ENCODE measurements around the gene NIPA2. TPM values are rescaled to one million over a fixed set of nuclear protein-coding genes. Genes with fewer than 3 reads are reported as not detected.
A peak's percentile ranks its signal among the peaks of the same experiment; 100 is the strongest.
"Not testable (repeated sequence)": the region's sequence is repeated elsewhere in the genome, so short reads cannot be mapped to it uniquely, and the experiment has no call there.

The NIPA2 gene
- polyA plus RNA-seq = 10 to 100 TPM; 13.3 to 27.5 (median 16.8) TPM

DNA sequence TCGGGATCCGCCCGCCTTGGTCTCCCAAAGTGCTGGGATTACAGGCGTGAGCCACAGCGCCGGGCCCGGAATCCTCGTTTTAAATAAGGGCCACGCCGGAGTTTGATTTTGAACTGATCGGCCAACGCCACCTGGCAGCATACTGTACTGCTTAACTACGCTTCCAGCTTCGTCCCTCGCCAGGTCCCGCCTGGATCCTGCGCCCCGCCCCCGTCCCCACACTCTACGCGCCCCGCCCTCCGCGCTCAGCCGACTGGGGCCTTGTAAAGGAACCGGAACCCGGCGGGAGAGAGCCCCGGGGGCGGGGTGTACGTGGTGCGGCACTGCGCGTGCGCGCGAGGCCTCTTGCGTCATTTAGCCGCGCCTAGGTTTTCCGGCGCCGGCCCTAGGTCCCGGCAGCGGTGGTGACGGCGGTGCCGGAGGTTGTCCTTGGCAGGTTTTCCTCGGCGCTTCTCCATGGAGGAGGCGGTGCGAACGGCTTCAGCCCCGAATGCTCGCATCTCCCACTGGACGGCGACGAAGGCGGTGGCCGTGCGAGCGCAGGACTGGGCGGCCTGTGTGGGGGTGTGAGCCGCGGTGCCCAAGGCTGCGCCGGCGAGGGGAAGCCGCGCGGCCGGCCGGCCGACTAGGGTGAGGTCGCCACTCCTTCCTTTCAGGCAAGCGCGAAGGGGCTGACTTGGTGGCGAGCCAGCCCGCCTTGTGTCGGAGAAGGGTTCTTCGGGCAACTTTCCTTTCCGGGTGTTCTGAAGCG is at the start of gene NIPA2:
Gene NIPA2 (plus strand): TSS at position 375 of the 751 bp plus-strand sequence. CDS start 13,066 bp downstream, outside the sequence.
- WGBS, 3 donors = 0 to 1% (median 0%) methylated on average over 76 to 83 of the region's 83 CpGs
- H3K27ac ChIP-seq (ENCODE audit: low read depth, low read length) = peak within 1 kb of the TSS; percentile 91

DNA sequence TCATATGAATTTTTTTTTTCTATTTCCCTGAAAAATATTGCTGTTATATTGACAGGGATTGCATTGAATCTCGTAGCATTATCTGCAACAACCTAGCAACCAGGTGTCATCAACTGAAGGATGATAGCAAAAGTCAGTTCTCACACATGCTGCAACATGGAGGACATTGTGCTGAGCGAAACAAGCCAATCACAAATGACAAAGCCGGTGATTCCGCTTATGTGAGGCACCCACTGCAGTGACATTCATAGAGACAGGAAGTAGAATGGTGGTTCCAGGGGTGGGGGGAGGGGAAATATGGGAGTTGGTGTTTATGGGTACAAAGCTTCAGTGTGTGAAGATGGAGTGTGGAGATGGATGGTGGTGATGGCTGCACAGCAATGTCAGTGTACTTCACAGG is 44.4 kb upstream of the NIPA2 start:
- 87 to 95% (median 93%) methylated on average over 4 of the region's 4 CpGs for WGBS, 3 donors
- H3K27ac ChIP-seq (ENCODE audit: low read depth, low read length) = no peak overlapping the region

DNA sequence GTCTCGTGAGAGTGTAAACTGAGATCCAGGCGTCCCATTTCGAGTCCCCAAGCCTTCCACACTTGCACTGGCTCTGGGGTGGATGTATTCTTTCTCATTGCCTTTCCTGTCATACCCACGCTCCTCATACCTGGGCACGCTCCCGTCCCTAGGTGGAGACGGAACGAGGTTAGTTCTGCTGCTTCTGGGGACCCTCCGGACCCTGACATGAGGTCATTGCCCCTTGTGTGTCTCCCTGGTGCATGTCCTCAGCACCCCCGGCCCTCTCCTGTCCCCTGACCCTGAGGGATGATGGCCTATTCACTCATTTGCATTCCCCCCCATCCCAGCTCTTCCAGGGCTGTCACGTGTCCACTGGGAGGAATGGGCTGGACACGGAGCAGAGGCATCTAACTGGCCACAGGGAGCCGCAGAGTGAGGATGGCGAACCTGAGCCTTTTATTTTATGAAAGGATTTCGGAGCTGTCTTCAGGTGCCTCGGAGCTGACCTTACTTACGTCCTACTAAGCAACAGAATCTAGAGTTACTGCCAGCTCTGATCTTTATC is 43.8 kb upstream of the NIPA2 start:
- WGBS, 3 donors = 89 to 95% (median 94%) methylated on average over 17 of the region's 17 CpGs
- no peak overlapping the region for H3K27ac ChIP-seq (ENCODE audit: low read depth, low read length)

DNA sequence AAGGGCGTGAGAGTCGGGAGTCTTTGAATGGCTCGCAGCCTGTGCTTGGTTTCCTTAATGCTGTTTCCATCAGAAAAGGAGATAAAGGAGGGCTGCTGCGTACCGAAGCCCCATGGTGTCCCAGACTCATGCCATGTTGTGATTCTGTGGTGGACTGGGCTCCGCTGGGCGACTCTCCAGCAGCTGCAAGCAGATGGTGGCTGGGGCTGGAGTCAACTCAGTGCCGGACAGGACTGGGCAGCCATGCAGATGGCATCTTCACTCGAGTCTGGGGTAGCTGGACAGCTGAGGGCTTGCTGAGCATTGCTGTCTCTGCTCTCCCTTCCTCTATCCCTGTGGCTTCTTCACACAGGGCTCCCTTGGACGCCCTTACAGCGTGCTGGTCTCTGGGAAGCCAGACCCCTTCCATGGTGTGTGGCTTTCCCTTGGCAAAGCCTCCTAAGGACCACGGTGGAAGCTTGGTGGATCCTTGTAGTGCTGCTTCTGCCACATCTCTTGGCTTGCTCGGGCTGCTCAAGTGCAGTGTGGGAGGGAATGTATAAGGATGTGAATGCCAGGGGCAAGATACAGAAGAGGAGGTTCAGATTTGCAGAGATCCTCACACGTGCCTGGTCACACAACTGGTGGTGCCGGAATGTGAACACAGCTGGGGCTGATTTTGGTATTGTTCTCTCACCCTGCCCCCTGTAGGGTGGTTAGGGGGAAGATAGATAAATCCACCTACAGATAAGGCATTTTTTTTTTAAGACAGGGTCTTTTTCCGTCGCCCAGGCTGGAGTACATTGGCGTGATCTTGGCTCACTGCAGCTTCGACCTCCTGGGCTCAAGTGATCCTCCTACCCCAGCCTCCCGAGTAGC is 43.0 kb upstream of the NIPA2 start:
- WGBS, 3 donors = 91 to 96% (median 91%) methylated on average over 20 of the region's 20 CpGs

DNA sequence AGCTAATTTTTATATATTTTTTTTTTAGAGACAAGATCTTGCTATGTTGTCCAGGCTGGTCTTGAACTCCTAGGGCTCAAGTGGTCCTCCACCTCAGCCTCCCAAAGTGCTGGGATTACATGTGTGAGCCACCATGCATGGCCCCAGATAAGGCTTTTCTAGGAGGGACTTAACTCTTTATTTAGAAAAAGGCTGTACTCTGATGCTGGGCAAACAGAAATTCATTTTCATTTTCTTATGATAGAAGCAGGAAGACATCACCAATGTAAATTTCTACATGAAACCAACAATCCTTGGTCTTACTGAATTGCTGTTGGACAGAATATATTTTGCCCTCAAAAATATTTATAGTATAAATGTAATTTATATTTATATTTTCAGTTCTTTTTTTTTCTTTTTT is 42.4 kb upstream of the NIPA2 start:
- no peak overlapping the region for H3K27ac ChIP-seq (ENCODE audit: low read depth, low read length)

More for the DNA sequence above, 43.0 kb upstream of the NIPA2 start:
- H3K27ac ChIP-seq (ENCODE audit: low read depth, low read length) = no peak overlapping the region

DNA sequence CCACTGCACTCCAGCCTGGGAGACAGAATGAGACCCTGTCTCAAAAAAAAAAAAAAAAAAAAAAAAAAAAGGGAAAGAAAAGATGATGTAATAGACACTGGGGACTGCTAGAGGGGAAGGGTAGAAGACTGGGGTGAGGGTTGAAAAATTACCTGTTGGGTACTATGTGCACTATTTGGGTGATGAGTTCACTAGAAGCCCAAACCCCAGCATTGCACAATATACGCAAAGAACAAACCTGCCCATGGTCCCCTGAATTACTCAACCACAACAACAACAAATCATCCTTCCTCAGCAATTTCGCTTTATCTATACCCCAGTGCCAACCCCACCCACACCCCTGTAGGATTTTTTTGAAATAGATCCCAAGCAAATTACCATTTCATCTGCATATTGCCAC is 38.6 kb upstream of the NIPA2 start:
- no peak overlapping the region for H3K27ac ChIP-seq (ENCODE audit: low read depth, low read length)
- 65 to 86% (median 84%) methylated on average over 2 of the region's 2 CpGs for WGBS, 3 donors

DNA sequence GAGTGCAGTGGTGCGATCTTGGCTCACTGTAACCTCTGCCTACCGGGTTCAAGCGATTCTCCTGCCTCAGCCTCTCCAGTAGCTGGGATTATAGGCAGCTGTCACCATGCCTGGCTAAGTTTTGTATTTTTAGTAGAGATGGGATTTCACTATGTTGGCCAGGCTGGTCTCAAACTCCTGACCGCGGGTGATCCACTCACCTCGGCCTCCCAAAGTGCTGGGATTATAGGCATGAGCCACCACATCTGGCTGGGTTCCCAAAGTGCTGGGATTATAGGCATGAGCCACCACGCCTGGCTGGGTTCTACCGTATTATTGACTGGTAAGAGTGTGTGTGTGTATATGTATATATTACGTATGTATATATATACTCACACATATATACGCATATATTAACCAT is 35.5 kb upstream of the NIPA2 start:
- WGBS, 3 donors = 93 to 98% (median 97%) methylated on average over 10 of the region's 10 CpGs
- not testable (repeated sequence) for H3K27ac ChIP-seq (ENCODE audit: low read depth, low read length)

DNA sequence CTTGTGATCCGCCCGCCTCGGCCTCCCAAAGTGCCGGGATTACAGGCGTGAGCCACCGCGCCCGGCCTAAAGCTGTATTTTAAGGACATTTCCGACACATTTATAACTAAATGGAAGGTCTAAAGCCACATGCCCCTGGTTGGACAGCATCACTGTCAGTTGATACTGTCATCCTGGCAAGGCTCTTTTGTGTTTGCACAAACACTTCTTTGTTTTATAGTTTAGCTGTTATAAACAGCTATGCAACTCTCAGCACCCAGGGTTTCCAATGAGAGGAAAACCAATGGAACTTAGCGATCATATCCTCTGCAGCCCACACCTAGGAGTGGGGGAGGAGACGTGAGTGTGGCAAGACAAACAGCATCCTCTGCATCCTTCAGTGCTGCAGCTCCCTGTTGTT is 32.3 kb upstream of the NIPA2 start:
- 94 to 97% (median 94%) methylated on average over 7 to 11 of the region's 11 CpGs for WGBS, 3 donors
- no peak overlapping the region for H3K27ac ChIP-seq (ENCODE audit: low read depth, low read length)

DNA sequence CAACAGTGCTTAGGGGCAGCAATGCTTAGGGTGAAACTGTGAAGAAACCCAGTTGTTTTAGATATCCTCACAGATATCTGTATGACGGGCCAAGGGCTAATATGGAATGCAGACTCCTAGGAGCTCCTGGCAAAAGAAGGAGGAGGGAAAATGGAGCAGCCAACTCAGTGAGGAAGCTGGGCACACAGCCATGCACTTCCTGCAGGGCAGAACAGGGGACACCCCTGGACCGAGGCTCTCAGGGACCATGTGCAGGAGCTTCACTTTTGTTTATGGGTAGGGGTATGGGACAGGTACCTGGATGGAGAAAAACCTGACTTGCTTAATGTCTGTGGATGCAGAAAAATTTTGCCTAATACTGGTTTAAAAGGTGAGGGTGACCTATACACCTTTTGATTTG is 31.8 kb upstream of the NIPA2 start:
- H3K27ac ChIP-seq (ENCODE audit: low read depth, low read length) = no peak overlapping the region
- WGBS, 3 donors = 40 to 61% (median 59%) methylated on average over 2 of the region's 2 CpGs

DNA sequence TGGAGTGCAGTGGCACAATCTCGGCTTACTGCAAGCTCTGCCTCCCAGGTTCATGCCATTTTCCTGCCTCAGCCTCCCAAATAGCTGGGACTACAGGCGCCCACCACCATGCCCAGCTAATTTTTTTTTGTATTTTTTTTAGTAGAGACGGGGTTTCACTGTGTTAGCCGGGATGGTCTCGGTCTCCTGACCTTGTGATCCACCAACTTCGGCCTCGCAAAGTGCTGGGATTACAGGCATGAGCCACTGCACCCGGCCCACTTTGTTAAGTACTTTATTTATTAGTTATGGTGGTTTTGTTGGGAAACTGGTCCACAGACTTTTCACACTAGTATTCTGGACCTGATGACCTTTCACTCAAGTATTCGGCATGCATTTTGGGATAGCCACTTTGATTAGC is 30.6 kb upstream of the NIPA2 start:
- 82 to 96% (median 90%) methylated on average over 9 of the region's 9 CpGs for WGBS, 3 donors

DNA sequence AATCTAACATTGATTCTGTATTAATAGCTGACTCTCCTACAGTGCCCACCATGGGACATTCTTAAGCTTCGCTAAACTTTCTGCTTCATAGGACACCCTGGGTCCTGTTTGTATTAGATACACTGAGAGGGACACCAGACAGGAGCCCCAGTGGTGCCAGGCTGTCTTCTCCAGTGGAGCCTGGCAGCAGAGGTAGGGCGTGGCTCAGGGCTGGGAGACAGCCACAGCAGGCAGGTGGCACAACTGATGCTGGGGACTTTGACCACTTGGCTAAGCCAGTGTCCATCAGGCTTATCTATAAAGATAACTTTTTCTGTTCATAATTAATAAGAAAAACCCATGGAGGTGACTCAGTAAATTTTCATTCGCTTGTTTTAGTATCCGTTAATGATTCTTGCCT is 30.2 kb upstream of the NIPA2 start:
- no peak overlapping the region for H3K27ac ChIP-seq (ENCODE audit: low read depth, low read length)
- WGBS, 3 donors = 38 to 97% (median 84%) methylated on average over 4 of the region's 4 CpGs

More for the DNA sequence above, 30.6 kb upstream of the NIPA2 start:
- H3K27ac ChIP-seq (ENCODE audit: low read depth, low read length) = not testable (repeated sequence)

DNA sequence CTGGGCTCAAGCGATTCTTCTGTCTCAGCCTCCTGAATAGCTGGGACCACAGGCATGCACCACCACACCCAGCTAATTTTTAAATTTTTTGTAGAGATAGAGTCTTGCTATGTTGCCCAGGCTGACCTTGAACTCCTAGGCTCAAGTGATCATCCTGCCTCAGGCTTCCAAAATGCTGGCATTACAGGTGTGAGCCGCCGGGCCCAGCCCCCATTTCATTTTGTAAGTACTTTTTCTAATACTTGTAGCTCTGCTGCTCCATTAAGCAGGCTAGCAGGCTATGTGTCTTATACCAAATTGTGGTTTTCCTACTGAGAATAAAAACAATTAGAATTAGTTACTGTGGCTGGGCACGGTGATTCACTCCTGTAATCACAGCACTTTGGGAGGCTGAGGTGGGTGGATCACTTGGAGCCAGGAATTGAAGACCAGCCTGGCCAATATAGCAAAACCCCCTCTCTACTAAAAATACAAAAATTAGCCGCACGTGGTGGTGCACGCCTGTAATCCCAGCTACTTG is 29.6 kb upstream of the NIPA2 start:
- 78 to 98% (median 98%) methylated on average over 7 of the region's 7 CpGs for WGBS, 3 donors
- no peak overlapping the region for H3K27ac ChIP-seq (ENCODE audit: low read depth, low read length)

DNA sequence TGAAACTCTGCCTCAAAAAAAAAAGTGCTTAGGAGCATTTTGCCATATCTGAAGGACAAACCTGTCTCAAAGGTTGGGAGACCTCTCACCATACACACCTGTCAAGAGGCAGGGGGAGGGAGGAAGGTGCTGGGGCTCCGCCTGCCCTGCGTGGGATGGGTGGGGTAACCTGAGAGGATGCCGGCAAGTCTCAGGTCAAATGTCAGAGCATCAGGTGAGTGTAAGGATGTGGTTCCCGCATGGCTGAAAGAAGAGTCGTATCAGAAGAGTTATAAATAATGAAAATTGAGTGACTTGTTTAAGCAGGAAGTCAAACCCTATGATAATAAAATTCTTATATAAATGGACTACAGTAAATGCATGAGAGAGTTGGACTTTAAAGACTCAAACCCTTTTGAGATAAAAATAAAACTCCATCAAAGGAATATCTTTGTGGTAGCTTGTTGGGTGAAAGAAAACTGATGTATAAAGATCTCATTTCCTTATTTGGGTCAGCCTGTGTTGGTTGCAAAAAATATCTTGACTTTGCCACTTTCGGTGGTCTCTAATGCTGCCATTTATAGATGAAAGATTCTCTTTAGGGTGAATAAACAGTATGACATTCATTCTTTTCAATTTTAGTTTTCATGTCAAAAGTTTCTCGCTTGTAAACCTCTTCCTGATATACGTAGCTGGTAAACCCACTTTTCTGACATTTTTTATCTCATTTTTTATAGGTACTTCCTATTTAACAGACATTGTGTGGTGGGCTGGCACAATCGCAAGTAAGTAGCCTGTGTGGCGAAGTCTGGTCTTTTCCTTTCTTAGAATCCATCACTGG is 28.2 kb upstream of the NIPA2 start:
- WGBS, 3 donors = 81 to 85% (median 82%) methylated on average over 10 of the region's 10 CpGs
- H3K27ac ChIP-seq (ENCODE audit: low read depth, low read length) = no peak overlapping the region

DNA sequence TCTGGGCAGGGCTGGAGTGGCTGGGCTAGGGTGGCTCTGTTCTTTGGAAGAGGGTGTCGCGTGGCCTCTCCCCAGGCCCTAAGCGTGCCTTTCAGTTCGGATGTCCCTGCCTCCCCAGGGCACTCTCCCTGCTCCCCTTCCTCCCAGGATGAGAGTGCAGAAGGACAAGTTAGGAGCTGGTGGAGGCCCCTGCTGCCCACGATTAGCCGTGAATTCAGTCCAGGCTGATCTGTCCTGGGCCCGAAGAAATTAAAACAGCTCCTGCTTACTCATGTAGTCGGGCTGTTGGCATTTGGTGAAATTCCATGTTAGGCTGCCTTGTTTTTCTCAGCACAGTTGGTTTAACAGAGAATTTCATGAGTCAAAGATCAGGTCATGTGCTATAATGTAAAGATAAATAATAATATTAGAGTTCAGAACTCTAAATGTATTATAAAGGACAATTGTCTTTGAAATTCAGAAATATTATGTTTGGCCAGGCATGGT is 27.6 kb upstream of the NIPA2 start:
- H3K27ac ChIP-seq (ENCODE audit: low read depth, low read length) = no peak overlapping the region
- WGBS, 3 donors = 87 to 94% (median 93%) methylated on average over 8 of the region's 8 CpGs

DNA sequence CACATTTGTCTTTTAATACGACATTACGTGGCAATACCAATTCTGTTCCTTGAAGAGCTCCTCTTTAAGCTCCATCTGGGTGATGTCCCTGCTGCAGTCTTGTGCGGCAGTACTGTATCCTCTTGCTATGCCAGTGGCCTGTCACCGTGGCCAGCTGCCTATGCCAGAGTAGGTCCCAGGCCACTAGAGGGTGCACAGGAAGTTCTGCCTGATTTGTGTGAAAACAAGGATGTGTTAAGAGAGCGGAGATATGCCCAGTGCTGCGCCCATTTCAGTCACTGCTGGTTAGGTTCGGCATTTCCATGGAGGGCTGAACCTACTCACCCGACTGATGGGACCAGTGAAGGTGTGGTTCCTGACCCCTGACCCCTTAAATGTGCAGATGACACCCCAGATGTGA is 26.8 kb upstream of the NIPA2 start:
- H3K27ac ChIP-seq (ENCODE audit: low read depth, low read length) = no peak overlapping the region
- WGBS, 3 donors = 59 to 81% (median 79%) methylated on average over 8 of the region's 8 CpGs

DNA sequence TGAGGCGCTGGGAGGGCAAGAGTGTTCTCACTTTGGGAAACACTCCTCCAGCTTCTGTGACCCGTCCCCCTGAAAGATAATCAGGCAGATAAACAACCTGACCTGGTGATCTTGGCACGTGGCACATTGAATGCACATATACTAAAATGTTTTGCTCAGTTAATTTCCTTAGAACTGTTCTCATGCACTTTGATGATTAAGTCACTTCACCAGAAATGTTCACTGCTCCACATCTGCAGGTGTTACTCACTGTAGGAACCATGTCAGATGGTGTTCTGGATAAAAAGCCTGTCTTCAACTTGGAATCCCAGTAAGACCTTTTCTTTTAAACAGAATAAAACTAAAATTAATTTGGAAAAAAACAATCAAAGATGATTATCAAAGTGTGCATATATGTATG is 24.6 kb upstream of the NIPA2 start:
- no peak overlapping the region for H3K27ac ChIP-seq (ENCODE audit: low read depth, low read length)
- WGBS, 3 donors = 77 to 87% (median 83%) methylated on average over 3 of the region's 3 CpGs

DNA sequence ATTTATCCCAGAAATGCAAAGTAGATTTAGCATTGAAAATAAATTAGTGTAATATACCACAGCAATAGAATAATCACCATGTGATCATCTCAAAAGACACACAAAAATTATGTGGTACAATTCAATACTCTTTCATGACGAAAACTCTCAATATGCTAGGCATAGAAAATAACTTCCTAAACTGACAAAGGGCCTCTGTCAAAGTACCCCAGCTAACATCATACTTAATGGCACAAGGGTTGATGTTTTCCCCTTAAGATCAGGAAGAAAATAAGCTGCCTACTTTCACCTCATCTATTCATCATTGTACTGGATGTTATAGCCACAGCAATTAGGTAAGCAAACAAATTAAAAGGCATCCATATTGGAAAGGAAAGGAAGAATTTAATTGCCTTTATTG is 22.7 kb upstream of the NIPA2 start:
- WGBS, 3 donors = 93 to 96% (median 94%) methylated on average over 1 of the region's 1 CpG
- H3K27ac ChIP-seq (ENCODE audit: low read depth, low read length) = no peak overlapping the region

DNA sequence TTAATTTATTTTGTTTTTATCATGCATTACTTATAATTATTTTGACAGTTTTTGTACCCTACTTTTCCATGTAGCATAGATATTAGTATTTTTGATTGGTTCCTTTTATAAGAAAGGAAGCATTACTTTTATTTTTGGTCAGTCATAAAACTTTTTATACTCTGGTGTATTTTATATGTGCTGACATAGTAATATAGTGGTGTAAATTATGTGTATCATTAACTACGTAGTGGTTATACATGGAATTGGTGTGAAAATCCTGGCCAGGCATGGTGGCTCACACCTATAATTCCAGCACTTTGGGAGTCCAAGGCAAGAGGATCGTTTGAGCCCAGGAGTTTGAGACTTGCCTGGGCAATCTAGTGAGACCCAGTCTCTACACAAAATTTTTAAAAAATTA is 18.8 kb upstream of the NIPA2 start:
- 78 to 89% (median 84%) methylated on average over 2 of the region's 2 CpGs for WGBS, 3 donors
- H3K27ac ChIP-seq (ENCODE audit: low read depth, low read length) = no peak overlapping the region
